Esophagus squamous epithelium (tissue), 4 donors: ENCODE data around the gene BGN.

Source experiments
- POLR2A ChIP-seq, 4 donors: fragments of 450-650 bp; IDR thresholded peaks; one replicate each; pipeline ENCODE4 v1.6.1; 2017; ENCODE audit warnings: antibody characterized with exemption in 4 of 4, mild to moderate bottlenecking in 4 of 4, moderate library complexity in 3 of 4
- TF ChIP-seq, protein P1 (sequence below), 6 experiments: fragments of 450-650 bp in 4 of 6; fragments of 200-600 bp in 2 of 6; sonication (generic) in 2 of 6; IDR thresholded peaks; one replicate each; pipeline ENCODE4 v1.5.1; 2016 to 2019; ENCODE audit warnings: antibody characterized with exemption in 6 of 6, mild to moderate bottlenecking in 4 of 6, moderate library complexity in 4 of 6

DNA sequence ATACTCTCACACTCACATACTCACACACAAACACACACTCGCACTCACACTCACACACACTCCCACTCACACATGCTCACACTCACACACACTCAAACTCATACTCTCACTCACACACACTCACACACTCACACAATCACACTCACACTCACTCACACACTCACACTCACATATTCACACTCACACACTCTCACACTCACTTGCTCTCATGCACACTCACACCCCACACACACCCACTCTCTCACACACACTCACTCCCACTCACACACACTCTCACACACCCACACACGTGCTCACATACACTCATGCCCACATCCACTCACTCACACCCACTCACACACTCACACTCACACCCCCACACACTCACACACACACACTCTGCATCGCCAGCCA, 17.7 kb downstream of the BGN start:
- TF ChIP-seq, protein P1, sequence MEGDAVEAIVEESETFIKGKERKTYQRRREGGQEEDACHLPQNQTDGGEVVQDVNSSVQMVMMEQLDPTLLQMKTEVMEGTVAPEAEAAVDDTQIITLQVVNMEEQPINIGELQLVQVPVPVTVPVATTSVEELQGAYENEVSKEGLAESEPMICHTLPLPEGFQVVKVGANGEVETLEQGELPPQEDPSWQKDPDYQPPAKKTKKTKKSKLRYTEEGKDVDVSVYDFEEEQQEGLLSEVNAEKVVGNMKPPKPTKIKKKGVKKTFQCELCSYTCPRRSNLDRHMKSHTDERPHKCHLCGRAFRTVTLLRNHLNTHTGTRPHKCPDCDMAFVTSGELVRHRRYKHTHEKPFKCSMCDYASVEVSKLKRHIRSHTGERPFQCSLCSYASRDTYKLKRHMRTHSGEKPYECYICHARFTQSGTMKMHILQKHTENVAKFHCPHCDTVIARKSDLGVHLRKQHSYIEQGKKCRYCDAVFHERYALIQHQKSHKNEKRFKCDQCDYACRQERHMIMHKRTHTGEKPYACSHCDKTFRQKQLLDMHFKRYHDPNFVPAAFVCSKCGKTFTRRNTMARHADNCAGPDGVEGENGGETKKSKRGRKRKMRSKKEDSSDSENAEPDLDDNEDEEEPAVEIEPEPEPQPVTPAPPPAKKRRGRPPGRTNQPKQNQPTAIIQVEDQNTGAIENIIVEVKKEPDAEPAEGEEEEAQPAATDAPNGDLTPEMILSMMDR (IDR thresholded peaks at IDR 0.05), result no peak
- no peak for TF ChIP-seq POLR2A (IDR thresholded peaks at IDR 0.05)
